Mesothelial cell of epicardium (in vitro differentiated cells): ENCODE measurements around the gene CELF6. TPM values are rescaled to one million over a fixed set of nuclear protein-coding genes. Genes with fewer than 3 reads are reported as not detected.

Source experiments
- DNase-seq, 2 experiments: peaks; one replicate each; pipeline ENCODE4 v3.0.0; 2021; ENCODE audit warnings: low spot score in 2 of 2; ENCODE audit not compliant: unreplicated experiment in 2 of 2
- H3K27ac Mint-ChIP-seq: 2 replicates; pipeline ENCODE4 v1.8.0; 2021; ENCODE audit warnings: mixed read lengths
- H3K27me3 Mint-ChIP-seq: 2 replicates; pipeline ENCODE4 v1.8.0; 2021; ENCODE audit warnings: low read depth, mixed read lengths
- H3K36me3 Mint-ChIP-seq: 2 replicates; pipeline ENCODE4 v1.8.0; 2021; ENCODE audit warnings: mixed read lengths
- H3K4me1 Mint-ChIP-seq: 2 replicates; pipeline ENCODE4 v1.8.0; 2021; ENCODE audit warnings: mixed read lengths
- H3K4me3 Mint-ChIP-seq: 2 replicates; pipeline ENCODE4 v1.8.0; 2021; ENCODE audit warnings: mild to moderate bottlenecking, moderate library complexity, mixed read lengths
- H3K9me3 Mint-ChIP-seq: 2 replicates; pipeline ENCODE4 v1.8.0; 2021; ENCODE audit warnings: mixed read lengths
- CTCF ChIP-seq: fragments of 200-600 bp; sonication (generic); IDR thresholded peaks from one replicate; pipeline ENCODE4 v1.5.0; 2021; ENCODE audit warnings: antibody characterized with exemption; ENCODE audit not compliant: unreplicated experiment
- total RNA-seq: library from RNA; stranded (reverse); gene quantifications from 3 replicates; pipeline ENCODE4 v1.2.1, GENCODE V29; 2021

CELF6 gene
- total RNA-seq, 1 donor from 2014 or later: 1.2 TPM

GRCh38 chr15:72272213-72272996 is 47.6 kb downstream of the CELF6 start, which contains the start of gene PARP6:
Gene PARP6, minus strand, starts transcription at chr15:72272554. Its CDS starts 5,077 bp downstream, at chr15:72267477.
- peak within 1 kb of the TSS; percentile 88 for H3K4me3 Mint-ChIP-seq
- peak within 1 kb of the TSS; percentile 92 for H3K27ac Mint-ChIP-seq
- TF ChIP-seq CTCF: no peak
- H3K36me3 Mint-ChIP-seq: peaks cover 9% of the 10 kb centered on the region
- peaks cover 28% of the 10 kb centered on the region for H3K4me1 Mint-ChIP-seq
- H3K27me3 Mint-ChIP-seq: peaks cover 17% of the 10 kb centered on the region
- H3K9me3 Mint-ChIP-seq: no peaks in the 10 kb centered on the region
- DNase-seq: peak; percentile 97 to 98

GRCh38 chr15:72271895-72272212 is 48.1 kb downstream of the CELF6 start:
- DNase-seq: no peak
- H3K4me3 Mint-ChIP-seq: peak overlapping the region; percentile 88
- peaks cover 11% of the 10 kb centered on the region for H3K27me3 Mint-ChIP-seq
- peaks cover 28% of the 10 kb centered on the region for H3K4me1 Mint-ChIP-seq
- no peak for TF ChIP-seq CTCF
- no peaks in the 10 kb centered on the region for H3K9me3 Mint-ChIP-seq
- peaks cover 14% of the 10 kb centered on the region for H3K36me3 Mint-ChIP-seq
- H3K27ac Mint-ChIP-seq: peak overlapping the region; percentile 92

- H3K36me3 Mint-ChIP-seq: peaks cover 14% of the 10 kb centered on the region
- no peak for DNase-seq
- peaks cover 28% of the 10 kb centered on the region for H3K4me1 Mint-ChIP-seq
- H3K9me3 Mint-ChIP-seq: no peaks in the 10 kb centered on the region
- TF ChIP-seq CTCF: no peak
- peak overlapping the region; percentile 88 for H3K4me3 Mint-ChIP-seq
- peak overlapping the region; percentile 92 for H3K27ac Mint-ChIP-seq
- peaks cover 7% of the 10 kb centered on the region for H3K27me3 Mint-ChIP-seq
Measured at GRCh38 chr15:72271221-72271620, 48.7 kb downstream of the CELF6 start.

- Mint-ChIP-seq H3K9me3 (no peaks in the 10 kb centered on the region), H3K4me3 (no peak overlapping the region), H3K36me3 (peaks cover 22% of the 10 kb centered on the region), H3K27ac (no peak overlapping the region), H3K27me3 (no peaks in the 10 kb centered on the region), H3K4me1 (peaks cover 28% of the 10 kb centered on the region)
- no peak for TF ChIP-seq CTCF
- DNase-seq: no peak
Measured at GRCh38 chr15:72269739-72270138, 50.2 kb downstream of the CELF6 start.

- H3K27ac Mint-ChIP-seq: no peak overlapping the region
- no peak for TF ChIP-seq CTCF
- peaks cover 53% of the 10 kb centered on the region for H3K36me3 Mint-ChIP-seq
- no peaks in the 10 kb centered on the region for H3K27me3 Mint-ChIP-seq
- H3K9me3 Mint-ChIP-seq: no peaks in the 10 kb centered on the region
- H3K4me3 Mint-ChIP-seq: no peak overlapping the region
- no peak for DNase-seq
- H3K4me1 Mint-ChIP-seq: peaks cover under 1% of the 10 kb centered on the region
Measured at GRCh38 chr15:72265031-72265430, 54.9 kb downstream of the CELF6 start.
